ENCODE results near the gene KBTBD2.

DNA sequence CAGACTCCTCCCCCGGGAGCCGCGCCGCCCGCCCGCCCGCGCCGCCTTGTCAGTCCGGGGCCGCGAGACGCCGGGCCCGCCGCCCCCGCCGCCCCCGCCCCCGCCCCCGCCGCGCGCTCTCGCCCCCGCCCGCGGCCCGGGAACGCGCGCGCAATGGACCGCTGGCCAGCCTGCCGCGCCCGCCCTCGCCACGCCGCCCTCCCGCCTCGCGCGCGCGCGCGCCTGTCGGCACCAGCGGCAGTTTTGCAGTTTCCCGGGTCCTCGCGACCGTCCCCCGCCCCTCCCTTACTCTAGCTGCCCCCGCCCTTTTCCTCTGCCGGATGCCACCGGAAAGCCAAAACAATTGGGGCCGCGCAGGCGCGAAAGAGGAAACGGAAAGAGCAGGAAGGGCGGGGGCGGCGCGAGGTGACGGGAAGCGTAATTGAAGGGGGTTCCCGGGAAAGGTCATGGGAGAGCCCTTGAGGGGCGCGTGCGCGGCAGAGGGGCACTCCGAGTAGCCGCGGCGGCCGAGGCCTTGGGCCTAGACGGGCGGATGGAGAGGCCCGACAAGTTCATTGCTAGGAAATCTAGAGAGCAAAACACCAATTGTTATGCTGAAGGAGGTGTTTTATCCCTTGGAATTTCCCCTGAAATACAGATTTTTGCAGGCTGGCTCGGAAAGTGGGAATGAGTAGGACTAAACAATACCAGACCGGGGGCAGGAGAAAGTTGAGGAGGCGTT is 400 bp upstream of the KBTBD2 start:
- TF ChIP-seq, protein P1, sequence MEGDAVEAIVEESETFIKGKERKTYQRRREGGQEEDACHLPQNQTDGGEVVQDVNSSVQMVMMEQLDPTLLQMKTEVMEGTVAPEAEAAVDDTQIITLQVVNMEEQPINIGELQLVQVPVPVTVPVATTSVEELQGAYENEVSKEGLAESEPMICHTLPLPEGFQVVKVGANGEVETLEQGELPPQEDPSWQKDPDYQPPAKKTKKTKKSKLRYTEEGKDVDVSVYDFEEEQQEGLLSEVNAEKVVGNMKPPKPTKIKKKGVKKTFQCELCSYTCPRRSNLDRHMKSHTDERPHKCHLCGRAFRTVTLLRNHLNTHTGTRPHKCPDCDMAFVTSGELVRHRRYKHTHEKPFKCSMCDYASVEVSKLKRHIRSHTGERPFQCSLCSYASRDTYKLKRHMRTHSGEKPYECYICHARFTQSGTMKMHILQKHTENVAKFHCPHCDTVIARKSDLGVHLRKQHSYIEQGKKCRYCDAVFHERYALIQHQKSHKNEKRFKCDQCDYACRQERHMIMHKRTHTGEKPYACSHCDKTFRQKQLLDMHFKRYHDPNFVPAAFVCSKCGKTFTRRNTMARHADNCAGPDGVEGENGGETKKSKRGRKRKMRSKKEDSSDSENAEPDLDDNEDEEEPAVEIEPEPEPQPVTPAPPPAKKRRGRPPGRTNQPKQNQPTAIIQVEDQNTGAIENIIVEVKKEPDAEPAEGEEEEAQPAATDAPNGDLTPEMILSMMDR (IDR thresholded peaks at IDR 0.05; ENCODE audit: insufficient read depth, low read length): no peak
- no peak; the same call in 1 of the 2 replicates for TF ChIP-seq POLR2AphosphoS5 (IDR thresholded peaks at IDR 0.05; ENCODE audit: low read depth)
